Measurements from ENCODE around the gene ADAM23. TPM values are rescaled to one million over a fixed set of nuclear protein-coding genes. Genes with fewer than 3 reads are reported as not detected.

ADAM23 gene
- polyA plus RNA-seq, 1 of the 3 experiments (the other 2 are of a cell fraction) = 3.7 TPM

GRCh38 chr2:206456078-206456754 lies 12.9 kb downstream of the ADAM23 start:
- H3K4me2 ChIP-seq = no peak overlapping the region
- H3K4me3 ChIP-seq (ENCODE audit: low read depth in 2 of 2, low read length in 1 of 2) = no peak overlapping the region
- H3K4me1 ChIP-seq (ENCODE audit: control insufficient read depth in 1 of 2, insufficient read depth in 2 of 2, low read depth in 1 of 2, low read length in 1 of 2) = no peaks in the 10 kb centered on the region
- no peaks in the 10 kb centered on the region for H3K9me2 ChIP-seq
- no peak overlapping the region for H3K9ac ChIP-seq
- no peaks in the 10 kb centered on the region for H3K27me3 ChIP-seq (ENCODE audit: insufficient read depth)
- H3K79me2 ChIP-seq (ENCODE audit: insufficient read depth) = no peaks in the 10 kb centered on the region
- TF ChIP-seq SMC3 (IDR thresholded peaks at IDR 0.05; ENCODE audit: low read depth, low read length) (no peak), RAD21 (IDR thresholded peaks at IDR 0.05; ENCODE audit: low read length) (no peak), YY1 (IDR thresholded peaks at IDR 0.05; ENCODE audit: low read depth) (no peak), ELF1 (IDR thresholded peaks at IDR 0.05) (no peak), PBX3 (IDR thresholded peaks at IDR 0.05) (no peak), CTCF (IDR thresholded peaks at IDR 0.05) (no peak), MAX (IDR thresholded peaks at IDR 0.05; ENCODE audit: low read depth) (no peak), FOXJ3 (CRISPR knock-in tag; IDR thresholded peaks at IDR 0.05) (no peak), FOXM1 (IDR thresholded peaks at IDR 0.05; ENCODE audit: low read depth) (no peak), REST (IDR thresholded peaks at IDR 0.05; ENCODE audit: low read depth, low read length) (no peak), IRF3 (IDR thresholded peaks at IDR 0.05; ENCODE audit: low read depth, low read length) (no peak), RFX5 (IDR thresholded peaks at IDR 0.05; ENCODE audit: low read length) (no peak), MEF2A (IDR thresholded peaks at IDR 0.05; ENCODE audit: borderline replicate concordance, low read depth) (no peak), TAF1 (IDR thresholded peaks at IDR 0.05; ENCODE audit: borderline replicate concordance, low read depth, low read length) (no peak), GATA2 (CRISPR knock-in tag; IDR thresholded peaks at IDR 0.05) (no peak), EZH2phosphoT487 (IDR thresholded peaks at IDR 0.05; ENCODE audit: borderline replicate concordance, low read depth) (no peak), MXI1 (IDR thresholded peaks at IDR 0.05; ENCODE audit: low read depth, low read length) (no peak), POLR2AphosphoS5 (IDR thresholded peaks at IDR 0.05; ENCODE audit: low read depth, low read length) (no peak), RXRA (IDR thresholded peaks at IDR 0.05; ENCODE audit: borderline replicate concordance, low read depth) (no peak), ZBTB33 (IDR thresholded peaks at IDR 0.05; ENCODE audit: borderline replicate concordance, low read depth) (no peak)
- H3K27ac ChIP-seq (ENCODE audit: low read depth in 2 of 2, low read length in 1 of 2) = no peak overlapping the region
- no peaks in the 10 kb centered on the region for H3K9me3 ChIP-seq
- H4K20me1 ChIP-seq (ENCODE audit: insufficient read depth) = no peaks in the 10 kb centered on the region
- no peaks in the 10 kb centered on the region for H3K36me3 ChIP-seq (replicated peaks in 1 of 2; ENCODE audit: control insufficient read depth in 1 of 2, insufficient read depth in 2 of 2, low read length in 1 of 2)
- ChIA-PET POLR2A (no interaction called here), CTCF (no interaction called here)
- no peaks in the 10 kb centered on the region for H3F3A ChIP-seq (replicated peaks; ENCODE audit: insufficient read depth)
- WGBS (ENCODE audit: low lambda C conversion rate) = 62% methylated on average over 5 of the region's 5 CpGs
- no peak for DNase-seq
- H2AFZ ChIP-seq (ENCODE audit: low read depth) = no peak overlapping the region

All from SK-N-SH (cell line).